ENCODE results near the gene SORCS2.

Gene SORCS2

GRCh38 chr4:7326306-7326692 is 134.0 kb downstream of the SORCS2 start:
- no peak for DNase-seq (ENCODE audit: low spot score)

- no peak for DNase-seq (ENCODE audit: low spot score)
Observed at GRCh38 chr4:7326693-7327340, 134.5 kb downstream of the SORCS2 start.

GRCh38 chr4:7327341-7327885 is 135.1 kb downstream of the SORCS2 start:
- no peak for DNase-seq (ENCODE audit: low spot score)

- DNase-seq (ENCODE audit: low spot score): no peak
Observed at GRCh38 chr4:7328162-7328912, 136.0 kb downstream of the SORCS2 start.

GRCh38 chr4:7328913-7329638 is 136.7 kb downstream of the SORCS2 start:
- DNase-seq (ENCODE audit: low spot score): peak; percentile 45

- DNase-seq (ENCODE audit: low spot score): no peak
Observed at GRCh38 chr4:7330031-7330596, 137.8 kb downstream of the SORCS2 start.

GRCh38 chr4:7330811-7331681 is 138.7 kb downstream of the SORCS2 start:
- no peak for DNase-seq (ENCODE audit: low spot score)

GRCh38 chr4:7331682-7332000 is 139.3 kb downstream of the SORCS2 start:
- DNase-seq (ENCODE audit: low spot score): no peak

- DNase-seq (ENCODE audit: low spot score): no peak
Observed at GRCh38 chr4:7332216-7333023, 140.1 kb downstream of the SORCS2 start.

- DNase-seq (ENCODE audit: low spot score): no peak
Observed at GRCh38 chr4:7333024-7333780, 140.9 kb downstream of the SORCS2 start.

GRCh38 chr4:7333801-7334421 is 141.6 kb downstream of the SORCS2 start:
- no peak for DNase-seq (ENCODE audit: low spot score)

- DNase-seq (ENCODE audit: low spot score): no peak
Observed at GRCh38 chr4:7334521-7335275, 142.4 kb downstream of the SORCS2 start.

GRCh38 chr4:7335344-7336066 is 143.2 kb downstream of the SORCS2 start:
- DNase-seq (ENCODE audit: low spot score): peak; percentile 39

- no peak for DNase-seq (ENCODE audit: low spot score)
Observed at GRCh38 chr4:7336067-7336569, 143.8 kb downstream of the SORCS2 start.

- no peak for DNase-seq (ENCODE audit: low spot score)
Observed at GRCh38 chr4:7336732-7337131, 144.4 kb downstream of the SORCS2 start.

- no peak for DNase-seq (ENCODE audit: low spot score)
Observed at GRCh38 chr4:7337196-7338058, 145.1 kb downstream of the SORCS2 start.

GRCh38 chr4:7338059-7338452 is 145.7 kb downstream of the SORCS2 start:
- no peak for DNase-seq (ENCODE audit: low spot score)

Data from cerebellar cortex (tissue), 1 donor.